CD4-positive, alpha-beta memory T cell (primary cell): ENCODE measurements around the gene TRIM65. TPM values are rescaled to one million over a fixed set of nuclear protein-coding genes. Genes with fewer than 3 reads are reported as not detected.

Experiments used
- CTCF ChIA-PET: fragments of 350-600 bp; sonication (Branson Sonifier 250); formaldehyde crosslinking; loops from one replicate; lab custom pipeline; 2021; ENCODE audit warnings: inconsistent platforms; ENCODE audit not compliant: partially characterized antibody; lab: Charles Lee
- POLR2A ChIA-PET: fragments of 350-600 bp; sonication (Branson Sonifier 250); formaldehyde crosslinking; loops from one replicate; lab custom pipeline; 2021; ENCODE audit not compliant: partially characterized antibody; lab: Charles Lee
- DNase-seq, 5 donors: peaks; one replicate each; pipeline versions ENCODE4 v3.0.0 to v3.0.0-alpha.2; 2020 to 2022; ENCODE audit warnings: mixed read lengths in 1 of 5
- H3K27ac ChIP-seq: one replicate; pipeline ENCODE4 v1.7.0; 2013; ENCODE audit warnings: low read depth, low read length
- H3K27me3 ChIP-seq: 2 replicates; pipeline ENCODE4 v1.7.0; 2013; ENCODE audit warnings: mild to moderate bottlenecking, low read length, moderate library complexity; ENCODE audit not compliant: insufficient read depth
- H3K36me3 ChIP-seq: 2 replicates; pipeline ENCODE4 v1.7.0; 2013; ENCODE audit warnings: mild to moderate bottlenecking, low read length, moderate library complexity; ENCODE audit not compliant: insufficient read depth
- H3K4me1 ChIP-seq: 2 replicates; pipeline ENCODE4 v1.7.0; 2013; ENCODE audit warnings: mild to moderate bottlenecking, low read length, moderate library complexity; ENCODE audit not compliant: insufficient read depth
- H3K4me3 ChIP-seq, 2 donors: one replicate each; pipeline ENCODE4 v1.7.0; 2013; ENCODE audit warnings: low read length in 2 of 2, mild to moderate bottlenecking in 1 of 2
- H3K9me3 ChIP-seq, 2 donors: one replicate each; pipeline ENCODE4 v1.7.0; 2013; ENCODE audit warnings: low read length in 2 of 2, control low read depth in 1 of 2; ENCODE audit not compliant: control insufficient read depth in 1 of 2
- H3K27ac Mint-ChIP-seq, 7 donors: one replicate each; pipeline ENCODE4 v1.8.0; 2020 to 2021; ENCODE audit warnings: mixed read lengths in 7 of 7, mild to moderate bottlenecking in 6 of 7, inconsistent platforms in 3 of 7, moderate library complexity in 3 of 7
- H3K27me3 Mint-ChIP-seq, 2 donors: one replicate each; pipeline ENCODE4 v1.8.0; 2020 to 2021; ENCODE audit warnings: mixed read lengths in 2 of 2
- H3K36me3 Mint-ChIP-seq, 2 donors: one replicate each; pipeline ENCODE4 v1.8.0; 2020 to 2021; ENCODE audit warnings: mixed read lengths in 2 of 2, inconsistent platforms in 1 of 2, mild to moderate bottlenecking in 1 of 2
- H3K4me1 Mint-ChIP-seq, 4 donors: one replicate each; pipeline ENCODE4 v1.8.0; 2020 to 2021; ENCODE audit warnings: mixed read lengths in 4 of 4, mild to moderate bottlenecking in 1 of 4
- H3K4me3 Mint-ChIP-seq, 8 donors: one replicate each; pipeline ENCODE4 v1.8.0; 2020 to 2021; ENCODE audit warnings: mixed read lengths in 8 of 8, mild to moderate bottlenecking in 7 of 8, moderate library complexity in 6 of 8, inconsistent platforms in 3 of 8
- H3K9me3 Mint-ChIP-seq, 8 donors: one replicate each; pipeline ENCODE4 v1.8.0; 2020 to 2021; ENCODE audit warnings: mixed read lengths in 8 of 8, mild to moderate bottlenecking in 5 of 8, inconsistent platforms in 3 of 8, moderate library complexity in 1 of 8
- intact Hi-C: fragments of 100-400 bp; cut with micrococcal nuclease; formaldehyde crosslinking; loops from one replicate; pipeline ENCODE4 v1.15.1; 2023
- polyA plus RNA-seq, 2 donors: library from polyadenylated mRNA; unstranded; fragments of 300-500 nt; fragmentation: Illumina TruSeq; gene quantifications; one replicate each; pipeline ENCODE4 v1.2.3, GENCODE V29; 2021
- total RNA-seq, 2 experiments: library from RNA; stranded (reverse); gene quantifications; one replicate each; pipeline ENCODE4 v1.2.3, GENCODE V29; 2021

Gene TRIM65
- total and polyA plus RNA-seq, 4 experiments from 2014 or later = 17.7 to 36.9 (median 32.6) TPM

- Mint-ChIP-seq H3K4me3 (peak overlapping the region in 4 of 8 donors; percentile 26 to 50 (median 40)), H3K36me3 (peaks cover 21 to 51% of the 10 kb centered on the region in 2 donors), H3K9me3 (no peaks in the 10 kb centered on the region), H3K27me3 (no peaks in the 10 kb centered on the region), H3K4me1 (peaks cover 5 to 39% (median 23%) of the 10 kb centered on the region in 4 donors), H3K27ac (peak overlapping the region in 6 of 7 donors; percentile 18 to 90 (median 76))
- CTCF ChIA-PET = interaction anchor here (0.6 to 6.8 kb wide), 21 partner anchors 8 to 224 kb away, joined by 3 to 46 read pairs (median 7); partner anchors contain the start of genes GALK1, TRIM65, UNK and WBP2
- intact Hi-C loops = no loop called here
- peaks cover 43% of the 10 kb centered on the region for H3K4me1 ChIP-seq
- POLR2A ChIA-PET = interaction anchor here (1.2 to 26.2 kb wide), 10 partner anchors 8 to 93 kb away, joined by 3 to 563 read pairs (median 80); partner anchors contain the start of genes GALK1, TRIM47, TRIM65 and UNK
- H3K27me3 ChIP-seq = no peaks in the 10 kb centered on the region
- H3K27ac ChIP-seq = no peak overlapping the region
- peaks cover 41% of the 10 kb centered on the region for H3K36me3 ChIP-seq
- H3K9me3 ChIP-seq = no peaks in the 10 kb centered on the region
- no peak for DNase-seq
- no peak overlapping the region for H3K4me3 ChIP-seq
Observed at GRCh38 chr17:75845933-75846691, 50.6 kb downstream of the TRIM65 start.

GRCh38 chr17:75845058-75845711 lies 51.6 kb downstream of the TRIM65 start:
- DNase-seq = peak; percentile 44 to 73 (median 49)
- Mint-ChIP-seq H3K9me3 (no peaks in the 10 kb centered on the region), H3K4me3 (peak overlapping the region; percentile 24 to 50 (median 33)), H3K36me3 (peaks cover 21 to 48% of the 10 kb centered on the region in 2 donors), H3K4me1 (peaks cover 5 to 39% (median 22%) of the 10 kb centered on the region in 4 donors), H3K27ac (peak overlapping the region; percentile 47 to 90 (median 77)), H3K27me3 (no peaks in the 10 kb centered on the region)
- peaks cover 41% of the 10 kb centered on the region for H3K36me3 ChIP-seq
- H3K27me3 ChIP-seq = no peaks in the 10 kb centered on the region
- intact Hi-C loops = no loop called here
- H3K9me3 ChIP-seq = no peaks in the 10 kb centered on the region
- CTCF ChIA-PET = interaction anchor here (0.7 to 6.8 kb wide), 18 partner anchors 8 to 96 kb away, joined by 3 to 46 read pairs (median 8); partner anchors contain the start of genes GALK1, TRIM65, UNK and WBP2
- H3K4me1 ChIP-seq = peaks cover 49% of the 10 kb centered on the region
- POLR2A ChIA-PET = interaction anchor here (1.7 to 26.2 kb wide), 10 partner anchors 9 to 92 kb away, joined by 4 to 563 read pairs (median 80); partner anchors contain the start of genes GALK1, TRIM47, TRIM65 and UNK
- H3K4me3 ChIP-seq = no peak overlapping the region
- peak overlapping the region; percentile 90 for H3K27ac ChIP-seq

GRCh38 chr17:75844530-75845057 lies 52.2 kb downstream of the TRIM65 start:
- POLR2A ChIA-PET = interaction anchor here (0.9 to 26.2 kb wide), 16 partner anchors 10 to 421 kb away, joined by 3 to 563 read pairs (median 12); partner anchors contain the start of genes FBF1, GALK1, MRPL38 and SMIM5
- intact Hi-C loops = loop anchor here (1.0 kb wide), 1 partner anchor 11 kb away; the partner anchor contains the start of gene WBP2
- H3K4me1 Mint-ChIP-seq = peaks cover 5 to 39% (median 22%) of the 10 kb centered on the region in 4 donors

GRCh38 chr17:75843577-75844529 lies 52.9 kb downstream of the TRIM65 start, which contains the start of gene UNC13D:
UNC13D (minus strand) TSS chr17:75844404; CDS start chr17:75844337, 67 bp downstream.
- H3K27me3 Mint-ChIP-seq = no peaks in the 10 kb centered on the region
- peak within 1 kb of the TSS; percentile 90 to 96 (median 95) for H3K27ac Mint-ChIP-seq
- Histone ChIP-seq H3K27ac (peak within 1 kb of the TSS; percentile 90), H3K4me1 (peaks cover 44% of the 10 kb centered on the region), H3K36me3 (peaks cover 35% of the 10 kb centered on the region), H3K27me3 (no peaks in the 10 kb centered on the region), H3K4me3 (peak within 1 kb of the TSS; percentile 90 to 91), H3K9me3 (no peaks in the 10 kb centered on the region)
- peak within 1 kb of the TSS; percentile 91 to 97 (median 94) for H3K4me3 Mint-ChIP-seq
- intact Hi-C loops = loop anchor here (1.0 kb wide), 3 partner anchors 11 to 32 kb away; partner anchors contain the start of gene WBP2
- ChIA-PET POLR2A (interaction anchor here (0.7 to 26.2 kb wide), 20 partner anchors 9 to 421 kb away, joined by 3 to 563 read pairs (median 4); partner anchors contain the start of genes FBF1, GALK1, MRPL38 and SMIM5), CTCF (interaction anchor here (0.6 to 6.8 kb wide), 16 partner anchors 8 to 95 kb away, joined by 3 to 46 read pairs (median 6); partner anchors contain the start of genes GALK1, TRIM65, UNK and WBP2)
- peak; percentile 61 to 80 (median 65) for DNase-seq
- peaks cover 17 to 45% of the 10 kb centered on the region in 2 donors for H3K36me3 Mint-ChIP-seq
- H3K9me3 Mint-ChIP-seq = no peaks in the 10 kb centered on the region
- peaks cover 5 to 39% (median 19%) of the 10 kb centered on the region in 4 donors for H3K4me1 Mint-ChIP-seq

More at GRCh38 chr17:75844530-75845057, 52.2 kb downstream of the TRIM65 start:
- Histone ChIP-seq H3K27me3 (no peaks in the 10 kb centered on the region), H3K9me3 (no peaks in the 10 kb centered on the region), H3K27ac (peak overlapping the region; percentile 90), H3K4me3 (peak overlapping the region; percentile 90 to 91), H3K4me1 (peaks cover 49% of the 10 kb centered on the region), H3K36me3 (peaks cover 42% of the 10 kb centered on the region)
- Mint-ChIP-seq H3K27ac (peak overlapping the region; percentile 76 to 96 (median 95)), H3K4me3 (peak overlapping the region in 7 of 8 donors; percentile 52 to 97 (median 94)), H3K36me3 (peaks cover 18 to 45% of the 10 kb centered on the region in 2 donors), H3K9me3 (no peaks in the 10 kb centered on the region), H3K27me3 (no peaks in the 10 kb centered on the region)
- no peak for DNase-seq
- CTCF ChIA-PET = interaction anchor here (0.7 to 6.8 kb wide), 15 partner anchors 9 to 95 kb away, joined by 3 to 46 read pairs (median 8); partner anchors contain the start of genes GALK1, TRIM65, UNK and WBP2

GRCh38 chr17:75842963-75843576 lies 53.7 kb downstream of the TRIM65 start:
- CTCF ChIA-PET = interaction anchor here (0.6 to 5.2 kb wide), 12 partner anchors 8 to 94 kb away, joined by 3 to 35 read pairs (median 4); partner anchors contain the start of genes TRIM65 and WBP2
- peaks cover 10 to 43% of the 10 kb centered on the region in 2 donors for H3K36me3 Mint-ChIP-seq
- no peaks in the 10 kb centered on the region for H3K9me3 Mint-ChIP-seq

More at GRCh38 chr17:75842963-75843576, 53.7 kb downstream of the TRIM65 start:
- peak in 2 of 5 donors; percentile 34 to 39 for DNase-seq
- H3K4me1 ChIP-seq = peaks cover 36% of the 10 kb centered on the region
- H3K27me3 Mint-ChIP-seq = no peaks in the 10 kb centered on the region
- peak overlapping the region; percentile 90 for H3K27ac ChIP-seq
- intact Hi-C loops = loop anchor here (1.0 kb wide), 2 partner anchors 11 to 33 kb away; no protein-coding TSS in a partner anchor
- H3K4me1 Mint-ChIP-seq = peaks cover 2 to 32% (median 13%) of the 10 kb centered on the region in 4 donors
- H3K4me3 Mint-ChIP-seq = peak overlapping the region; percentile 91 to 97 (median 94)
- H3K36me3 ChIP-seq = peaks cover 28% of the 10 kb centered on the region
- H3K9me3 ChIP-seq = no peaks in the 10 kb centered on the region
- peak overlapping the region; percentile 63 to 96 (median 95) for H3K27ac Mint-ChIP-seq
- no peaks in the 10 kb centered on the region for H3K27me3 ChIP-seq
- POLR2A ChIA-PET = interaction anchor here (0.7 to 26.2 kb wide), 12 partner anchors 9 to 210 kb away, joined by 3 to 563 read pairs (median 48); partner anchors contain the start of genes SMIM5, TRIM47, TRIM65 and UNK
- H3K4me3 ChIP-seq = peak overlapping the region; percentile 90 to 91
